Fibroblast of lung (primary cell): ENCODE data around the gene SRSF9. TPM values are rescaled to one million over a fixed set of nuclear protein-coding genes. Genes with fewer than 3 reads are reported as not detected.
"Not testable (repeated sequence)": the region's sequence is repeated elsewhere in the genome, so short reads cannot be mapped to it uniquely, and the experiment has no call there.

Experiments used
- DNase-seq, 2 donors: peaks; one replicate each; pipeline versions ENCODE4 v3.0.0 to v3.0.0-alpha.2; 2010; ENCODE audit warnings: low read depth in 2 of 2
- H2AFZ ChIP-seq: 2 replicates; pipeline ENCODE4 v1.5.1; 2012; ENCODE audit warnings: low read length, control low read depth, inconsistent platforms
- H3K27ac ChIP-seq: 2 replicates; pipeline ENCODE4 v1.5.1; 2011; ENCODE audit warnings: low read length, control low read depth; ENCODE audit not compliant: insufficient read depth
- H3K27me3 ChIP-seq: 2 replicates; pipeline ENCODE4 v1.5.1; 2011; ENCODE audit warnings: mild to moderate bottlenecking, low read length; ENCODE audit not compliant: control insufficient read depth, insufficient read depth
- H3K36me3 ChIP-seq: 2 replicates; pipeline ENCODE4 v1.5.1; 2011; ENCODE audit warnings: low read length; ENCODE audit not compliant: control insufficient read depth, insufficient read depth
- H3K4me1 ChIP-seq: 2 replicates; pipeline ENCODE4 v1.5.1; 2011; ENCODE audit warnings: low read length; ENCODE audit not compliant: control insufficient read depth, insufficient read depth; ENCODE audit errors: extremely low read depth
- H3K4me2 ChIP-seq: 2 replicates; pipeline ENCODE4 v1.5.1; 2011; ENCODE audit warnings: low read length, control low read depth; ENCODE audit not compliant: insufficient read depth; ENCODE audit errors: extremely low read depth
- H3K4me3 ChIP-seq, 4 experiments: fragments of 200-600 bp in 1 of 4; sonication (generic) in 1 of 4; replicated peaks in 1 of 4; 2 replicates each; pipeline ENCODE4 v1.5.1; 2011 to 2016; ENCODE audit warnings: low read length in 4 of 4, low read depth in 3 of 4, mild to moderate bottlenecking in 3 of 4, control low read depth in 2 of 4, inconsistent platforms in 1 of 4, mixed read lengths in 1 of 4; ENCODE audit not compliant: insufficient read depth in 1 of 4; ENCODE audit errors: control extremely low read depth in 1 of 4
- H3K79me2 ChIP-seq: 2 replicates; pipeline ENCODE4 v1.5.1; 2012; ENCODE audit warnings: mild to moderate bottlenecking, low read length, inconsistent platforms; ENCODE audit not compliant: control insufficient read depth, insufficient read depth
- H3K9ac ChIP-seq: 2 replicates; pipeline ENCODE4 v1.5.1; 2011; ENCODE audit warnings: mild to moderate bottlenecking, low read length, control low read depth; ENCODE audit not compliant: insufficient read depth
- H3K9me3 ChIP-seq: 2 replicates; pipeline ENCODE4 v1.5.1; 2012; ENCODE audit warnings: low read depth, low read length; ENCODE audit not compliant: control insufficient read depth, insufficient read depth
- H4K20me1 ChIP-seq: 2 replicates; pipeline ENCODE4 v1.5.1; 2011; ENCODE audit warnings: low read length; ENCODE audit not compliant: control insufficient read depth, insufficient read depth; ENCODE audit errors: extremely low read depth
- CTCF ChIP-seq, 2 donors: IDR thresholded peaks in 1 of 2; conservative IDR thresholded peaks in 1 of 2; 1 replicate in 1 of 2; 2 replicates in 1 of 2; pipeline ENCODE4 v1.5.1; 2011 to 2012; ENCODE audit warnings: low read length in 2 of 2, control low read depth in 1 of 2, inconsistent platforms in 1 of 2, low read depth in 1 of 2, mild to moderate bottlenecking in 1 of 2
- EZH2 ChIP-seq: IDR thresholded peaks from 2 replicates; pipeline ENCODE4 v1.5.1; 2012; ENCODE audit warnings: low read length, control low read depth, mild to moderate bottlenecking; ENCODE audit errors: missing control alignments
- polyA plus RNA-seq, 2 donors: library from polyadenylated mRNA; depleted of rRNA in 1 of 2; stranded (reverse) in 1 of 2; unstranded in 1 of 2; fragments of >200 nt; gene quantifications; 2 replicates each; pipeline ENCODE4 v1.2.1, GENCODE V29; 2011 to 2012; ENCODE audit warnings: missing spikeins in 1 of 2
- total RNA-seq: library from RNA; depleted of rRNA; stranded (reverse); fragments of >200 nt; gene quantifications from 2 replicates; pipeline ENCODE4 v1.2.1, GENCODE V29; 2014

The SRSF9 gene
- total and polyA plus RNA-seq, 2 donors (not counting 1 experiment from before 2014, with no cell fraction given): 150 to 188 TPM

- no peak overlapping the region for H3K4me2 ChIP-seq
- no peak for DNase-seq
- no peak for TF ChIP-seq CTCF (conservative IDR thresholded peaks at IDR 0.05 in 1 of 2, IDR thresholded peaks at IDR 0.05 in 1 of 2; ENCODE audit: low read depth in 1 of 2, low read length in 2 of 2)
- TF ChIP-seq EZH2: no peak
- H3K9ac ChIP-seq: no peak overlapping the region
- no peaks in the 10 kb centered on the region for H3K27me3 ChIP-seq
- H3K79me2 ChIP-seq: no peaks in the 10 kb centered on the region
- no peaks in the 10 kb centered on the region for H3K4me1 ChIP-seq
- no peak overlapping the region for H2AFZ ChIP-seq
- H3K27ac ChIP-seq: no peak overlapping the region
- H3K9me3 ChIP-seq: no peaks in the 10 kb centered on the region
- H3K36me3 ChIP-seq: no peaks in the 10 kb centered on the region
- H3K4me3 ChIP-seq: no peak overlapping the region
- no peaks in the 10 kb centered on the region for H4K20me1 ChIP-seq
Observed at GRCh38 chr12:120488057-120488640, 18.6 kb upstream of the SRSF9 start.

- not testable (repeated sequence) for H3K27ac ChIP-seq
Observed at GRCh38 chr12:120487552-120487951, 18.0 kb upstream of the SRSF9 start.

GRCh38 chr12:120485961-120486881 is 16.7 kb upstream of the SRSF9 start:
- no peaks in the 10 kb centered on the region for H3K9me3 ChIP-seq
- no peak overlapping the region for H3K4me3 ChIP-seq
- H3K4me2 ChIP-seq: no peak overlapping the region
- TF ChIP-seq CTCF (conservative IDR thresholded peaks at IDR 0.05 in 1 of 2, IDR thresholded peaks at IDR 0.05 in 1 of 2; ENCODE audit: low read depth in 1 of 2, low read length in 2 of 2): no peak
- no peak for TF ChIP-seq EZH2
- H3K4me1 ChIP-seq: no peaks in the 10 kb centered on the region
- no peaks in the 10 kb centered on the region for H3K79me2 ChIP-seq
- H4K20me1 ChIP-seq: no peaks in the 10 kb centered on the region
- H3K27ac ChIP-seq: no peak overlapping the region
- H2AFZ ChIP-seq: no peak overlapping the region
- no peaks in the 10 kb centered on the region for H3K36me3 ChIP-seq
- DNase-seq: no peak
- H3K27me3 ChIP-seq: no peaks in the 10 kb centered on the region
- no peak overlapping the region for H3K9ac ChIP-seq

More at GRCh38 chr12:120487552-120487951, 18.0 kb upstream of the SRSF9 start:
- H3K4me1 ChIP-seq, DNase-seq, H3K27me3 ChIP-seq, H4K20me1 ChIP-seq, H3K36me3 ChIP-seq, H3K79me2 ChIP-seq, H3K9me3 ChIP-seq, H3K9ac ChIP-seq, H2AFZ ChIP-seq, H3K4me2 ChIP-seq, H3K4me3 ChIP-seq: not testable (repeated sequence)
